Measurements from ENCODE around the gene YPEL5.
"Not testable (repeated sequence)": the region's sequence is repeated elsewhere in the genome, so short reads cannot be mapped to it uniquely, and the experiment has no call there.

YPEL5 gene

DNA sequence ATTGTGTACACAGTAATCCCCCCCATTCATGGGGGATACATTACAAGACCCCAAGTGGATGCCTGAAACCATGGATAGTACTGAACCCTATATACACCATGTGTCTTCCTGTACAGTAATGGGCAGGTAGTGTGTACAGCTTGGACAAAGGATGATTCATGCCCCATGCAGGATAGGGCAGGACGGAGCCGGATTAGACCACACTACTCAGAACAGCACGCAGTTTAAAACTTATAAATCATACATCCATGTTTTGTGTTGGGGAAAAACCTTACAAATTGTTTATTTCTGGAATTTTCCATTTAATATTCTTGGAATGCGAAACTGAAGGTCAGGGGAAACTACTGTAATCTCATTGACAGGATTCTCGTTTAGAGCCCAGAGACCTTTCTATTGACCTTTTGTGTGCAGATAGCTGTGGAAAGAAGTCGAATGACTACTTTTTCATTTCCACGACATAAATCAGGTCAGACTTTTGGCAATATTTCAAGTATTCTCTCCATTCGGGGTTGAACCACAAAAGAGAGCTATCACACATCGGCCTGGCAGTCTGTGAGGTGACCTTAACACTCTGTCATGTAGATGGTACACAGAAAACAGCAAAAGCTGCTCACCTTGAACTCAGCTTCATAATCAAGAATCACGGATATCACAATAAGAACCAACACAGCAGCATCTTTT lies 9.9 kb upstream of the YPEL5 start:
- no peak for DNase-seq (ENCODE audit: low read depth in 3 of 3)

DNA sequence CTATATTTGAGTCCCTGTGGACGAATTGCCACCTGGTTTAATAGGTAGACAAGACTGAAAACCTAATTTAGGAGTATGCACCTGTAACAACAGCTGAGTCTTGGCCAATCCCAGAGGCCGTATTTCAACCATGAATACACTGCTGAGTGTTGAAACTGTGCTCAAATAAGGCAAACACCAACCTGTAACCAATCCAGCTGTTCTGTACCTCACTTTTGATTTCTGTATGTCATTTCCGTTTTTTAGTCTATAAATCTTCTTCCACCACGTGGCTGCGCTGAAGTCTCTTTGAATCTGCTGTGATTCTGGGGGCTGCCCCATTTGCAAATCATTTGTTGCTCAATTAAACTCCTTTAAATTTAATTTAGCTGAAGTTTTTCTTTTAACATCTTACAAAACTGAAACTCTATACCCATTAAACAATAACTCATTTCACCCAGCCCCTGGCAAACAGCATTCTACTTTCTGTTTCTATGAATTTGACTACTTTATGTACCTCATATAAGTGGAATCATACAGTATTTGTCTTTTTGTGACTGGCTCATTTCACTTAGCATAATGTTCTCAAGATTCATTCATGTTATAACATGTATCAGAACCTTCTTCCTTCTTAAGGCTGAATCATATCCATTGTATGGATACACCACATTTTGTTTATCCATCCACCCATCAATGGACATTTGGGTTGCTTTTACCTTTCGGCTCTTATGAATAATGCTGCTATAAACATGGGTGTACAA lies 7.5 kb upstream of the YPEL5 start:
- peak in 1 of 3 donors; percentile 9 for DNase-seq (ENCODE audit: low read depth in 3 of 3)

DNA sequence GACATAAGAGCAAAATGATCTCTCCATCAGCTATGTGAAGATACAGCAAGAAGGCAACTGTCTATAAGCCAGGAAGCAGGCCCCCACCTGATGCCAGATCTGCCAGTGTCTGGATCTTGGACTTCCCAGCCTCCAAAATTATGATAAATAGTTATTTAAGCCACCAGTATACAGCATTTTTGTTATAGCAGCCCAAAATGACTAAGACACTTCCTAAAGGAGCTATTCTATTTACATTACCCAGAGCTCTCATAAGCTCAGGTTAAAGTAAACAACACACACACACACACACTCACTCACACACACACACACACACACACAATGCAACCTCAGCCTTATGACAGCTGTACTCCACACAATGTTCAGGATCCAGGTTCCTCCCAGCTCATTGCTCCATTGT lies 5.7 kb upstream of the YPEL5 start:
- DNase-seq (ENCODE audit: low read depth in 3 of 3) = no peak

DNA sequence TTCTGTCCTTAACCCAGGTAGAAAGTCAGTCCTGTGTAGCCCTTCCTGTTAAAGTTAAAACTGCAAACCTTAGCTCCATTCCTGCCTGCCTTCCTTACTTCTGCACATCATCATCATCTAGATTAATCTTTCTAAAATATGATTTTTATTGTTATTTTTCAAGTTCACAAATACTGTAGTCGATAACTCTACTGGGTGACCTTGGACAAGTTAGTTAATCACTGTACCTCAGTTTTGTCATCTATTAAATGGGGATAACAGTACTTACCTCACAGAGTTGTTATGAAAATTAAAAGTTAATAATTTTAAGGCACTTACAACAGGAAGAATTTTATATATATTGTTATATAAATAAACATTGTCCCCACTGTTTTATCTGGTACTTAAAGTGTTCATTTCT lies 2.5 kb upstream of the YPEL5 start:
- no peak for DNase-seq (ENCODE audit: low read depth in 3 of 3)

DNA sequence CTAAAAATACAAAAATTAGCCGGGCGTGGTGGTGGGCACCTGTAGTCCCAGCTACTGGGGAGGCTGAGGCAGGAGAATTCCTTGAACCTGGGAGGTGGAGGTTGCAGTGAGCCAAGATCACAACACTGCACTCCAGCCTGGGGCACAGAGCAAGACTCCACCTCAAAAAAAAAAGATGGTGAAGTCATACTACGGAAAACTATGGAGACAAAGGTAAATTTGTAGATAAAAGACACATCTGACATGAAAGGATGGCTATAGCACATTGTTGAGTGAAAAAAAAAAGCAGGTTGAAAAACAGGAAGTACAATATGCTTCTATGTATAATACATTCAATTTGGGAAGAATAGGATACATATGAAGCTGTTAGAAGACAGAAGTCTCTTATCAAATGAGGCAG lies 1.9 kb upstream of the YPEL5 start:
- DNase-seq (ENCODE audit: low read depth in 3 of 3) = not testable (repeated sequence)

DNA sequence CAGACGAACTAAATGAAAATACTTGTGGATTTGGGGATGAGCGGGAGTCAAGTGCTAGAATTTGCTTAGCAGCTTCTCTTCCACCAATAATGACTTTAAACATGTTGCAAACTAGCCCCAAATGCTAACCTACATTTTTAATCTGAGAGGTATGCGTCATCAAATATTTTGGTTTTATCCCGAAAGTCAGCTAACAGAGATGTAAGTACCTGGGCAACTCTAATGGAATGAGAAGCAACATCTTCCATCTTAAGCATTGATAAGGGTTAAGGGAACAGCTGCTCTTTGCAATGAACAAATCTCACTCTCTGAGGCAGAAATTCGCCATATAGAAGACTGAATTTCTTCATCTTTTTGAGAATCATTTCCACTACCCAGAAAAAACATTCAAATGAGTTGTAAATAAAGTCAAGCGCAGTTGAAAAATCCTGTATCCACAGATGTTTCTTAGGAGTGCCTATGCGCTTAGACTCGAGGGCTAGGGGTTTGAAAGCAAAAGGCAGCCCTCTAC lies 926 bp upstream of the YPEL5 start:
- DNase-seq (ENCODE audit: low read depth in 3 of 3) = no peak

DNA sequence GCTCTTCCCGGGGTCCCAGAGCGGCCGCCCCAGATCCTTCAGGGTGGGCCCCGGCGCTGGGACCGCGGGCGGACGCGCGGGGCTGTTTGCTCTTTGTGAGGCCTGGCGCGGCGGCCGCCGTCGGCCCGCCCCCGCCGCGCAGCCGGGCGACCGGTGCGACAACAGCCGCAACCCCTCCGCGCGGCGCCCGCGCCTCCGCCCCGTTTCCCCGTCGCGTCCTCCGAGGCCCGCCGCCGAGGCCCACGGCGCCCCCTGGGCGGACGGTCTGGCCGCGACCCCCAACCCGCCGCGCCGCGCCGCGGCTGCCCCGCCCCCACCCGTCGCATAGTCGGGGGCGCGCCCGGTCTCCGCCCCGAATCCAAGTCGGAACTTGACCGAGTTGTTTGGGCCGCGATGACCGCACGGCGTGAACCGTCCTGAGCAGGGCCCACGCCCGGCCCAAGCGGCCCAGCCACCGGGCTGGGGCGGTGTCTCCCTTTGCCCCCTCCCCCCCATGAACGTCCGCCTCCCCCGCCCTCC lies 448 bp downstream of the YPEL5 start:
- peak in 1 of 3 donors; percentile 23 for DNase-seq (ENCODE audit: low read depth in 3 of 3)

DNA sequence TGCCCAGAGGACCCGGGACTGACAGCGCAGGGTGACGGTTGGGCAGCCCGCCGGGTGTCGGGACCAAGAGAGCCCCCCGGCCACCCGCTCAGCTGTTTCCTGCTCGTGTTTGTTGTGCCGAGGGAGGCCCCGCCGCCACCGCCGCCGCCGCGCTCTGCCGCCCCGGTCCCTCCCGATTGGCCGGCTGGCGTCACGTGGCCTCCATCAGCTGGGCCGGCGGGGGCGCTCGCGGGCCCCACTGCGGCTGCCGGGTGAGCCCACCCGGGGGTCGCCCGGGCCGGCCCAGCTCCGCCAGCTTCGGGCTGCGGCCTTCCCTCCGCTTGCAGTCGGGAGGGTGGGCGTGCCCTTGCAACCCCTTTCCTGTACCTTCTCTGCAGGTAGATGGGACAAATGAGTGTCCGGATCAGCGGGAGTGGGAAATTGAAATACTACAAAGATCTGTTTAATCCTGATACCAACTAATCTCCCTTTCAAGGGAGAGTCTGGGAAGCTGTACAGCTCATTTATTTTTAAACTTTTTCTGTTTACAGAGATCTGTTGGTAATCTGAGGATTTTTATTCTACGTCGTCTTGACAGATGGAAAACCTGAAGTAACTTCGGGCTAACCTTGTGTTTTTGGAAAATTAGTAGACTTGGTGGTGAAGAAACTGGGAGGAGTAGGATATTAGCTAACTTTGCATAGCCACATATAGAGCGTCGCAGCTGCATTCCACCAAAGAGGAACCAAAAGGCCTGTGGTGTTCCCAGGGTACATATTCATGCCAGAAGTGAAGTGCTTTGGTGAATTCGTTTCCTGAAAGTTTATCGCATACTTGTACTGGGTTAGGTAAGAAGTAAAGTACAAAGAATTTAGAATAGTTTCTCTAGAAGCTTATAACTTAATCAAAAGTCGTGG lies 1.2 kb downstream of the YPEL5 start:
- DNase-seq (ENCODE audit: low read depth in 3 of 3) = peak; percentile 51 to 75 (median 58)

DNA sequence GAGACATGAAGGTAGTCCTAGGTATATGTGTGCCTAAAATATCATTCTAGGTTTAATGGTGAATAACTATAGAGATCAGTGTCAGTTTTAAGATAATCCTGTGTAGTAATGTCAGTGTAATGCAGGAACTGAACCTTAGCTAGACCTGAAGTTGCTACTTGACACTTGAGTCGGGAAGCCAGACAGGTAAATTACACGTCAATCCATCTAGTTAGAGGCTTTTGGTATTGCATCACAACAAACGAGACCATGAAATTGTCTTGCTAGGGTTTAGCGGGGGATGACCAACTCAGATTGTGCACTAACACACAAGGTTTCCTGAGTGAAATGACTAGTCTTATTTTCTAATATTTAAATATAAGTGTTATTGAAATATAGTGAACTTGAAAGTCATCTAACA lies 2.0 kb downstream of the YPEL5 start:
- DNase-seq (ENCODE audit: low read depth in 3 of 3) = no peak

DNA sequence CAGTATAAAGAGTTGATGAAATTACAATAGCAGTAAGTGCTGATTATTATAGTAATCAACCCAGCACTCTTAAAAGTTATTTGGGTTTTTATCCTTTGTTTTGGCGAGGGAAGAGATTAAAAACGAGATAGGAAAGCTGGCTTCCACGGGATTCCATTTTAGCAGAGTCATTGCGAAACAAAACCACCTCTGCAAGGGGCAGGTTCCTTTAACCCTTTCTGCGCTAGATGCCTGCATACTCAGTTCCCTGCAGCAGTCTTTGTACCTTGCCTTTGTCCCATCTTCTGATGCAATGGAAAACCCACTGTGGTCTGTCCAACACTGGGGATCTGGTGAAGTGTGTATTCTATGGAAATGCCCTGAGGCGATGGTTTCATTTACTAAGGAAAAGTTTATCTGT lies 2.7 kb downstream of the YPEL5 start:
- peak in 1 of 3 donors; percentile 7 for DNase-seq (ENCODE audit: low read depth in 3 of 3)

DNA sequence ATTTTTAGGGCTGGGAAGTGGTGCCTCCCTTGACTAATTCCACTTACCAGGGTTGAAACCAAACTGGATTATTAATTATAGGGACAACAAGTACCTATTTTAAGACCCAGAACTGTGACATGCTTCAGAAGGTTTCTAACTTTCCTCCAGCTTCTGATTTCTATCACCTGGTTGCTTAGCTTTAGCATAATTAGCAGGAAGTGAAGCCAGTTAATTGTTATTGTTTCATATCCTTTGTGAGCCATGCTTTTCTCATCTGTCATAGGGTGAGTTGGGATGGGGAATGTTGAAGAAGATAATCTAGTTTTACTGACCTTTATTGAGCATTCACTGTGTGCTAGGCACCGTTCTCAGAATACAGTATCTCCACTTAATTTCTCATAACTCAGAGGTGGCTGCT lies 3.2 kb downstream of the YPEL5 start:
- no peak for DNase-seq (ENCODE audit: low read depth in 3 of 3)

DNA sequence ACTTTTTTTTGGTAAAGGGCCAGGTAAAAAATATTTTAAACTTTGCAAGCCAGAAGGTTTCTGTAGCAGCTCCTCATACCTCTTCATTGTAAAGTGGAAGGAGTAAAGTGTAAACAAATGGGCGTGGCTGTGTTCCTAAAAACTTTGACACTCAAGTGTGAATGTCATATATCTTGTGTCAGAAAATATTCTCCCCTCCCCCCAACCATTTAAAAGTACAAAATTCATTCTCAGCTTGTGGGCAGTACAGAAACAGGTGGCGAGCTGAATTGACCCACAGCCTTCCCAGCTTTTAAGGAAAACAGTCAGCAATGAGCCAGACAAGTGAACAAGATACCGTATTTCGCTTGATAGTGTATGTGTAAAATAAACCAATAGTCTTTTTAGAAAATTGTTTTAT lies 4.0 kb downstream of the YPEL5 start:
- no peak for DNase-seq (ENCODE audit: low read depth in 3 of 3)

DNA sequence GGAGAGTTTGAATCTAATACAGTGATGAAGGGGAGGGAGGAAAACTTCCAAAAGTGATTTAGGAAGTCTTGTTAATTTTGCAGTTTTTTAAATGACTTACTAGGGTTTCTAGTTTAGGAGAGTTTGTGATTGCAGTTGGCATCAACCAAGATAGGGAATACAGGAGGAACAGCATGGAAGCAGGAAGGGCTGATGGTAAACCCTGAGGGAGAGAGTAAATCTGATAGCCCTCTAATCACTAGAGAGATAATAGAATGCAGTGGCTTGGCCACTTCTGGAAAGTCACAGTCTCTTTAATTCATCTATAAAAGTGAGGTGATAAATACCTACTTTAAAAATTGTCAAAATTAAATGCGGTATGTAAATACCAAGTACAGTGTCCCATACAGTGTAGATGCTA lies 5.6 kb downstream of the YPEL5 start:
- no peak for DNase-seq (ENCODE audit: low read depth in 3 of 3)

DNA sequence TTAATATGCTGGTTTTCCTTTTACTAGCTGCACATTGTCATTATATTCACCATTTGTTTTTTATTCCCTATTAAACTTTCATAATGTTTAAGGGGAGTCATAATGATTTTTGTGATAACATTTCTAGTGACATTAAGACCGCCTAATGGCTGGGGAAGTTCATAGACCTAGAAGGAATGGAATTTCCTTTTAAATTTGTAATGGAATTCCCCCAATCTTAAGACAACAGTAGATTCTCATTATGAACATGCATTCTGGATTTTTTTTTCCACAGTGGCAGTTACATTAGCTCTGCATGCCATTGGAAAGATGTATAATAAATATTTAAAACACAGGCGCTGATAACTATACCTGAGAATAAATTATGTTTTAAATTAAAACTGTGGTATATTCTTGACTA lies 8.4 kb downstream of the YPEL5 start:
- DNase-seq (ENCODE audit: low read depth in 3 of 3) = no peak

DNA sequence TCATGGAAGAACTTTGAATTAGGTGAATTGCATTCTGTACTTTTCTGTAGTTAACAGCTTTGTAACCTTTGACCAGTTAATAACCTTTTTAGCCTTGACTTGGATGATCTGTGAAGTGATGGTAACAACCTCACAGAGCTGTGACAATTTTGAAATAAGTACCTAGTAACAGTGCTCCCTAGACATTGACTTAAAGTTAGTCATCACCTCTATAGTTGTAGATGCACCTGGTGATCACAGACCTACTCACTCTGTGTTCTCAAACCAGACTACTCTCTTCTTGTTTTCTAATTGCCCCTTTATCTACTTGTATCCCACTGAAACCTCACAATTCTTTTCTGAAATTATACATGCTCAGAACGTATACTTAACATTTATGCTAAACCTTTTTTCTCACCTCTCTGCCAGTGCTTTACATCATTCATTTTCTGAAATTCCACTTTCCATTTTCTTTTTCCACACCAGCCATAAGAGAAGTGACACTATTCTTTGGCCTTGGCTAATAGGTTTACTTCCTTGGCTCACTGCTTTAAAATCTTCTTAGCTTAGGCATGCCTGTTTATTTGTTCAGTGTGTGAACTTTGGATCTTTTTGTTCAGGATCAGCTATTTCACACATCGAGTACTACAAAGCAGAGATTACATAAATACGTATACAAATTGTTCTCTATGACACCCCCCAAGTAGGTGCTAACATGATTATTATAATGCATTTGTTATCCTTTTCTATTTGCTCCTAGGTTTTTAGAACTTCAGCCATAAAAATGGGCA lies 9.3 kb downstream of the YPEL5 start:
- DNase-seq (ENCODE audit: low read depth in 3 of 3) = no peak

DNA sequence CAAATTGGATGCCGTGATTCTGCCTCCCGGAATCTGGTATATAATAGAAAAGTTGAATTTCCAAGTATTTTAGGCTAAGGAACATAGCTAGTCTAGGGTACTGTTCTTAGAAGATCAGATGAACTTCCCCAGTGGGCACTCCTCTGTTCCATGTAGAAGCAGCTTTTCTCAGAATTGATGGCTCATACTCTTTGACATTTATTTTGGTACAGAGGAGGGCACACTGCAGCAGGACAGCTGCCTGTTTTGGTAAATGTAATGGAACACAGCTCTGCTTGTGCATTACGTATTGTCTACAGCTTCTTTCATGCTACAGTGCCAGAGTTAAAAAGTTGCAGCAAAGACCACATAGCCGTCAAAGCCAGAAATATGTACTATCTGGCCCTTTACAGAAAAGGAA lies 10.8 kb downstream of the YPEL5 start:
- no peak for DNase-seq (ENCODE audit: low read depth in 3 of 3)

DNA sequence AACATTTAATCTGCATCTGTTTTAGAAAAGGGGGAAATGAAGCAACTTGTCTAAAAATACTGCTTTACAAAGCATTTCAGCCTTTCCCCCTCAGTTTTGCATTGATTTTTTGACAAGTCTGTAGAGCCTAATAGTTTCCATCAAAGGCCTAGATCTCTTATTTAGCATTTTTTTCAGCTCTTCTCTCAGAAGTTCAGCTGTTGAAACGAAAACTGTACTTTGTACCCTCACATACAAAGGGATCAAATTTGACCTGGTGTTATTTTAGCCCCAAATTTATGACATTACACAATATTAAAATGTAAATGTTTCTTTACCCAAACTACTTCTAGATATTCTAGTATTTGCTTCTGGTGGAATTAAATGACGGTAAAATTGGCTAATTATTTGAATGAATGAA lies 13.0 kb downstream of the YPEL5 start:
- DNase-seq (ENCODE audit: low read depth in 3 of 3) = no peak

DNA sequence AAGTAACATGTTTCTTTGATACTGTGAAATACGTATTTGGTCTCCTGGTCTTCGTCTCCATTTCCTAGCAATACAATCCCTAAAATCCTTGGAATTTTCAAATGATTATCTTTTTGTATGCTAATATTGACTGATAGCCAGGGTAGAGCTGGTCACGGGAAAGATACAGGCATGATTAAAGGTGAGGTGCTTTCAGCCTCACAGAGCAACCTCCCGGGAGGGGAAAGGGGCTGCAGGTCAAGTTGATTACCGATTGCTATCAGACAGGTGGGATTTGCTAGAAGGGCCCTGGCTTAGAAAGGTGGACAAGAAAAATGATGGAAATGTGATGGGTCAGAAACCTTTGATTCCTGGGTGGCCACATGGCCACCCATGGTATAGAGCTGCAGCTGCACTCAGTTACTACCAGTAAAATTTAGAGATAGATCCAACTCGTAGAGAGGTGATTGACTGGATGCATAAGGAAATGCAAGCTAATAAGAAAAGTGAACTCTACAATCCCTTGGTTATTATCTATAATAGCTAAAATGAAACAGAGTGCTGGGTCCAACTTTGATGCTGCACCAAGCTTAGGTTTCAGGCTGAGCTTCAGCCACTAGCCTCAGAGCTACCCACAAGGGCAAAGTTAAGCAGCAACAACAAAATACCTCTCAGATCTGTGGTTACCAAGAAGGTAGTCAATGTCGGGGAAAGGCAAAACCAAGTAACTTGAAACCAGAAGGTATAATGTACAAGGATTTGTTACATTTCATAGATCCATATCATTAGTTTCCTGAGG lies 15.3 kb downstream of the YPEL5 start:
- no peak for DNase-seq (ENCODE audit: low read depth in 3 of 3)

DNA sequence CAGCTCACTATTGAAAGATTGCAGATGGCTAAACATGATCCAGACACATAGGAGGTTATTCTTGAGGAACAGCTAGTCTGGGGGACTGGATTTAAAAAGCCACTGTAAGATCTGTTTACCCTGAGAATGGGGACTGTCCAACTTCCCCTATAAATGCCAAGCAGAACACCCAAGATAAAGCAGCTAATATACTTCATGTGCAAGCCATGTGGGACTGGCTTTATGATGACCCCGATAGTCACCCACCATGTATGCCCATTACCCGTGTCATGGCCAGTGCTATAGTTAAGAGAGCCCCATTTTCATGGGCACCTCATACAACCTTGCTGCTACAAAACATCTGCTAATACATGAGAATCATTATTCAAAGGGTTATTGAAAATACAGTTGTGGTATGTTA lies 16.0 kb downstream of the YPEL5 start:
- no peak for DNase-seq (ENCODE audit: low read depth in 3 of 3)

DNA sequence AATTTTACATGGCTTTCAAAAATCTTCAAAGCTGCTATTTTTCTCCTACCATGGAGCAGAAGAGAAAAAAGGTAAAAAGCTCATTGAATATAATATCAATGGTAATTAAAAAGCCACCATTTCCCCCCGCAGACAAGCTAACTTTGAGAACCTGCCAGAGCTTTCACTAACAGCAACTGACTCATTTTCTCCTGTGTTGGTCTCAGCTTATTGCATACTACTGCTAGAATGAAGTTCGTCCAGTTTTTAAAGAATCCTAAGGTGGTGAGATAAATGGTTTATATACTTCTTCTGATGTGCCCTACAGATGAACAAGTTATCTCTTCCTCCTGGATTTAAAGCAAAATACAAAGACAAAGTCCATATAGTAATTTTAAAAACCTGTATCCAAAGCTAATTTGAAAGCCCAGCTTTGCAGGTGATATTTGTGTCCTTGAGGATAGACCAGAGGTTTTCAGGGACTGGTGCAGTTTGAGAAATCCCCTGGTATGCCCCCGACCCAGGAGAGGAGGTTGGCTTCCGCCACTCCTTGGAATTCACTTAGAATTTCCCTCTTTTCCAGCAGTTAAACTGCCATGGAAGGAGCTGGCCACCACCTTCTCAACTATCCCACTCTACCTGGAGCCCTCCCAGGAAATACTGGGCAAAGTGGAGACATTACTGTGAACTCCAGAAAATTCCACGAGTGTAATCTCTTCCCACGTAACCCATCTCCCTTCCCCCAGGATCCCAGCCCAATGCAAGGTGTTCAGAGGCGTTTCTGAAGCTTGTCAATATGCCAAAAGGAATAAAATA lies 17.5 kb downstream of the YPEL5 start:
- no peak for DNase-seq (ENCODE audit: low read depth in 3 of 3)
